RPMI8226 (cell line): ENCODE measurements around the gene EEA1.
"Not testable (repeated sequence)": the region's sequence is repeated elsewhere in the genome, so short reads cannot be mapped to it uniquely, and the experiment has no call there.

Experiments
- DNase-seq: peaks from one replicate; pipeline ENCODE4 v3.0.0-alpha.2; 2015

EEA1 gene

GRCh38 chr12:92794814-92795213, 134.3 kb downstream of the EEA1 start:
- no peak for DNase-seq

GRCh38 chr12:92794356-92794755, 134.7 kb downstream of the EEA1 start:
- DNase-seq, result not testable (repeated sequence)

- no peak for DNase-seq
Observed at GRCh38 chr12:92786045-92786444, 143.1 kb downstream of the EEA1 start.

- DNase-seq, result no peak
Observed at GRCh38 chr12:92785563-92785950, 143.5 kb downstream of the EEA1 start.

- DNase-seq, result peak; percentile 62
Observed at GRCh38 chr12:92784797-92785562, 144.1 kb downstream of the EEA1 start.

GRCh38 chr12:92784356-92784755, 144.7 kb downstream of the EEA1 start:
- DNase-seq, result no peak

GRCh38 chr12:92779902-92780301, 149.2 kb downstream of the EEA1 start:
- DNase-seq, result no peak

- DNase-seq, result no peak
Observed at GRCh38 chr12:92778525-92778924, 150.6 kb downstream of the EEA1 start.

- DNase-seq, result no peak
Observed at GRCh38 chr12:92775416-92775815, 153.7 kb downstream of the EEA1 start.

- no peak for DNase-seq
Observed at GRCh38 chr12:92771001-92771400, 158.1 kb downstream of the EEA1 start.

GRCh38 chr12:92769124-92769901, 159.8 kb downstream of the EEA1 start:
- no peak for DNase-seq

- DNase-seq, result no peak
Observed at GRCh38 chr12:92765871-92766270, 163.2 kb downstream of the EEA1 start.

GRCh38 chr12:92764831-92765230, 164.3 kb downstream of the EEA1 start:
- DNase-seq, result no peak

GRCh38 chr12:92762773-92763172, 166.3 kb downstream of the EEA1 start:
- no peak for DNase-seq

GRCh38 chr12:92759634-92760268, 169.3 kb downstream of the EEA1 start:
- DNase-seq, result no peak

- DNase-seq, result no peak
Observed at GRCh38 chr12:92757597-92758121, 171.4 kb downstream of the EEA1 start.

GRCh38 chr12:92756898-92757596, 172.0 kb downstream of the EEA1 start:
- DNase-seq, result no peak

- no peak for DNase-seq
Observed at GRCh38 chr12:92753976-92754885, 174.9 kb downstream of the EEA1 start.

- not testable (repeated sequence) for DNase-seq
Observed at GRCh38 chr12:92749691-92750090, 179.4 kb downstream of the EEA1 start.

- no peak for DNase-seq
Observed at GRCh38 chr12:92747151-92747550, 181.9 kb downstream of the EEA1 start.

GRCh38 chr12:92745856-92746550, 183.1 kb downstream of the EEA1 start:
- DNase-seq, result no peak
